ENCODE data around the gene RNF19B.

Gene RNF19B

DNA sequence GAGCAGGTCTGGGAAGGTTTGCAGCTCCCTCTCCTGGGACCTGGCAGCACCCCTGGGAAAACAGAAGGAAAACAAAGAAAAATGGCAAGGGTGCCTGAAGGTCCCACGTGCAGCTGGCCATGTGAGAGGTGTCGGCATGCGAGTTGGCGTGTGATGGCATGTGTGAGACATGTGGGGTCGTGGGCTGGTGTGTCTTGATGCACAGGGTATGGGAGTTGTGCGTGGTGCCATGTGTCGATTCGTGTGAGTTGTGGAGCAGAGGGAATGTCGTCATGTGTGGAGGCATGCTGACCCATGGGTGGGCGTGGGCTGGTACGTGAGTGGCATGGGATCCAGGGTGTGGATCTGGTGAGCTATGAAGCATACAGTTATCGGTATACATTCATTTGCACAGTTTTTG lies 77.0 kb downstream of the RNF19B start:
- no peak for DNase-seq

DNA sequence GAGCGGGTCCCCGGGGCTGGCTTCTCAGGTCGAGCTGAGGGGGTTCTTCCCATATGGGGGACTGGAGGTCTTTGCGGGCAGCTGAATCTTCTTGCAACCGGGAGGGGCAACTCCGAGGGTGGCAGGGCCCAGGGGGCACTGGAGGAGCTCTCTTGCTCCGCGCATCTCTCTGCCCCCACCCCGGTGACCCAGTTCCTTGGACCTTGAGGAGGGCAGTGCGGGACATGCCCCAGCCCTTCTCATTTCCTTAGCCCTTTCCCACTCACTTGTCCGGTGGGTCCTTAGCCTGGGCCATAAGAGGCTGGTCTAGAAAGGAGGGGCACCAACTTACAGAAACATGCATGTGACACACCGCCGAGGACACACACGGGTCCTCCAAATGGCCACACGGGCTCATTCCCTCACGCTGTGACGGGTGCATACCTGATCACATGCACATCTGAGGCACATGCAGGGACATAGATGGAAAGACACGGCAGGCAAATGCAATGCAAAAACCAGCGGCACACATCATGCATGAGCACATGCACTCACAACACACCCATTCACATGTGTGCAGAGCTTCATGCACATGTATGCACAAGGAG lies 77.7 kb downstream of the RNF19B start:
- DNase-seq: no peak

All from activated gamma-delta T cell (primary cell).